VCaP (cell line): ENCODE data around the gene MROH2A.

Experiments used
- H3K27ac ChIP-seq: fragments of 450-650 bp; 2 replicates; pipeline ENCODE4 v1.5.1; 2017
- TF ChIP-seq, protein P1 (sequence below): fragments of 450-650 bp; conservative IDR thresholded peaks from 2 replicates; pipeline ENCODE4 v1.5.1; 2017; ENCODE audit warnings: mild to moderate bottlenecking, moderate library complexity

Gene MROH2A

DNA sequence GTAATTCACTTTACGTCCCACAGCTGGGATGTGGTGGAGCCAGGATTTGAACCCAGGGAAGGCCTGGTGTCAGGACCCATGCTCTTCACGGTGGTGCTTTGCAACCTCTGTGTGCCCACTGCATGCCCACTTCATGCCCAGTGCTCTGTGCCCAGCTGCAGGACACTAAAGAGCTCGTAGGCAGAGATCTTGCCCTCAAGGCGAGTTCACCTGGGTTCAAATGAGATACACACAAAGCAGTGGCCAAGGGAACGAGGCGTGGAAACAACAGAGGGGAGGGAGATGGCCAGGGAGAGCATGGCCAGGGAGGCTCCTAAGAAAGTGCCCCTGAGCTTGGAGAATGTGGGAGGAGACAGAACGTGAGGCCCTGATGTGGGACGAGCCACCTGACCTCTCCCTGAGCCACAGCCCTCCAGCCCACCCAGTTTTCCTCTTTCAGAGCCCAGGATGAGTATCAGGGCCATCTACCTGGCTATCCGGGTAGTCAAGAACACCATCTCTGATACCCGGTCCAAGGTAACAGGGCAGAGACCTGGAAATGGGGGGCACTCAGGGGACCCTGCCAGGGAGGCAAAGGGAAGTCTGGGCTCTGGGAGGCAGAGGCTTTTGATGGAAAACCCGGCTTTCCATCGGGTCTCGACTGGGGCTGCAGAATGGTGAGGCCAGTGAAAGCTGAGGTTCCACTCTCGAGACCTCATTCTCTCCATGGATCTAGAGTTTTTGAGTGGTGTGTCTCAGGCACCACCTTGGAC, 20.4 kb downstream of the MROH2A start:
- H3K27ac ChIP-seq, result no peak overlapping the region
- TF ChIP-seq, protein P1, sequence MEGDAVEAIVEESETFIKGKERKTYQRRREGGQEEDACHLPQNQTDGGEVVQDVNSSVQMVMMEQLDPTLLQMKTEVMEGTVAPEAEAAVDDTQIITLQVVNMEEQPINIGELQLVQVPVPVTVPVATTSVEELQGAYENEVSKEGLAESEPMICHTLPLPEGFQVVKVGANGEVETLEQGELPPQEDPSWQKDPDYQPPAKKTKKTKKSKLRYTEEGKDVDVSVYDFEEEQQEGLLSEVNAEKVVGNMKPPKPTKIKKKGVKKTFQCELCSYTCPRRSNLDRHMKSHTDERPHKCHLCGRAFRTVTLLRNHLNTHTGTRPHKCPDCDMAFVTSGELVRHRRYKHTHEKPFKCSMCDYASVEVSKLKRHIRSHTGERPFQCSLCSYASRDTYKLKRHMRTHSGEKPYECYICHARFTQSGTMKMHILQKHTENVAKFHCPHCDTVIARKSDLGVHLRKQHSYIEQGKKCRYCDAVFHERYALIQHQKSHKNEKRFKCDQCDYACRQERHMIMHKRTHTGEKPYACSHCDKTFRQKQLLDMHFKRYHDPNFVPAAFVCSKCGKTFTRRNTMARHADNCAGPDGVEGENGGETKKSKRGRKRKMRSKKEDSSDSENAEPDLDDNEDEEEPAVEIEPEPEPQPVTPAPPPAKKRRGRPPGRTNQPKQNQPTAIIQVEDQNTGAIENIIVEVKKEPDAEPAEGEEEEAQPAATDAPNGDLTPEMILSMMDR, result no peak

DNA sequence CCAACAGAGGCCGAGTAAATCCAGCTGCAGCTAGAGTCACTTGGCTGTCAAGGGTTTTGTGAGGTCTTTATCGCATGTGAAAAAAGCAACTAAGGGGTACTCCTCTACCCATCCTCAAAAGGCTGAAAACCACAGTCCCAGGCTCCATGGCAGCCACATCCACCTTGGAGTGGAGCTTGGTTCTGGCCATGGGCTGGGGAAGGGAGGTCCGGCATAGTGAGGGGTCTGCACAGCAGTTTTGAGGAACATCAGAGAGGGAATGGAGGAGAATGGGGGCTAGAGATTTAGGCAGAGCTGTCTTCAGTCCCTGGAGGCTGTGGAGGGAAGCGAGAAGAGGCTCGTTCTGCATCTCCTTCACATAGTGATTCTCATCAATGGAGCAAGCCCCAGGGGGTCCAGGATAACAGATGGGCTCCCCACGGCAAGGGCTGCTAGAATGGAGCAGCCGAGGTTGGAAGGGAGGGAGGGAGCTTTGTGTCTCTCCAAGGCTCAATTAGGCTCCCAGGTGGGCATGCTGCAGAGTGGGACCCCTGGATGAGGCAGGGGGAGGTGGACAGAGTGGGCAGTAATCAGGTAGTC, 21.0 kb downstream of the MROH2A start:
- H3K27ac ChIP-seq, result no peak overlapping the region
- TF ChIP-seq, protein P1, result no peak

DNA sequence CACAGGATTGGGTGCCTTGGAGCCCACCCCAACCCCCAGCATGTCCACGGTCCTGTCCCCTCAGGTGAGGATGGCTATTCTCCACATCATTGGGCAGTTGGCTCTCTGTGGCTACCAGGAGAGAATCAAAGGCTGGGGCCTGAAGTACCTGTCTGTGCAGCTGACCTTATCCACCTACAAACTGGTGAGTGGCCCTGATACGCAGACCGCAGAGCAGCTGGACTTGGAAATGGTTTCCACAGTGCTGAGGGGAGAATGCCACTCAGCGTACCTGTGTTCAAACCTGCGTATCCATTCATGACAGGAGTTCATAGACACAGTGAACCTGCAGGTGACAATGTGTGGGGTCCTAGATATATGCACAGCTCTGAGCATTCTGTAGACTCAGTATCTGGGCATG, 21.6 kb downstream of the MROH2A start:
- H3K27ac ChIP-seq, result no peak overlapping the region

GRCh38 chr2:233800208-233800607, 22.1 kb downstream of the MROH2A start:
- H3K27ac ChIP-seq, result no peak overlapping the region
- TF ChIP-seq, protein P1, result no peak

More for the DNA sequence above, 21.6 kb downstream of the MROH2A start:
- TF ChIP-seq, protein P1, result no peak

DNA sequence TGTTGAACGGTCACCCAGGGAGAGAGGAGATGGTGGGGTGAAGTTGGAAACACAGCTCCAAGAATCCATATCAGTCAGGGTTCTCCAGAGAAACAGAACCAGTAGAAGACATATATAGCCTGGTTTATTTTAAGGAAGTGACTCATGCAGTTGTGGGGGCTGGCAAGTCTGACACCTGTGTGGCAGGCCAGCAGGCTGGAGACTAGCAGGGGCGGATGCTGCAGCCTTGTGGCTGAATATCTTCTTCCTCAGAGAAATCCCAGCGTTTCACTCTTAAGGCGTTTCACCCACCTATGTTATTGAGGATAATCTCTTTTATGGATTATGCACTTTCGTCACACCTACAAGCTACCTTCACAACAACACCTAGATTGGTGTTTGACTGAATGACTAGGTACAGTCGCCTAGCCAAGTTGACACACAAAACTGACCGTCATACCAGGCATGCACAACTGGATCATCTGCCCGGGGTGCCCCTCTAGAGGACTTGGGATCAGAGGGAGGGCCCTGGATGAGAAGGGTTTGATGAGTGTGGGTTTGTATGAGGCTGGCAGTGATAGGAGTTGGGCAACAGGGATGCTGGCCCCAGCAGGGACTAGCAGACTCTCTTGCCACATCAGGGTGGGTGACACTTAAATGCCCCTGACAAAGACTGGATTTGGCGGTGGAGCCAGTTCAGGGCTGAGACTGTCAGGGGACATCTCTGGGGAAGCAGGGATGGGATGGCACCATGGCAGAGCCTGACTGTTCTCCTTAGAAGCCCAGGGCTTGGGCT, 23.4 kb downstream of the MROH2A start:
- TF ChIP-seq, protein P1, result no peak
- no peak overlapping the region for H3K27ac ChIP-seq

GRCh38 chr2:233802132-233802815, 24.1 kb downstream of the MROH2A start:
- TF ChIP-seq, protein P1, result no peak
- H3K27ac ChIP-seq, result no peak overlapping the region
